HG02852 (cell line): ENCODE measurements around the gene WWP2.
"Not testable (repeated sequence)": the region's sequence is repeated elsewhere in the genome, so short reads cannot be mapped to it uniquely, and the experiment has no call there.

Source experiments
- ATAC-seq: cut with Tn5 transposase; IDR thresholded peaks from one replicate; pipeline ENCODE4 v1.9.1; 2021; ENCODE audit warnings: mild to moderate bottlenecking, moderate library complexity; ENCODE audit not compliant: unreplicated experiment

The WWP2 gene

DNA sequence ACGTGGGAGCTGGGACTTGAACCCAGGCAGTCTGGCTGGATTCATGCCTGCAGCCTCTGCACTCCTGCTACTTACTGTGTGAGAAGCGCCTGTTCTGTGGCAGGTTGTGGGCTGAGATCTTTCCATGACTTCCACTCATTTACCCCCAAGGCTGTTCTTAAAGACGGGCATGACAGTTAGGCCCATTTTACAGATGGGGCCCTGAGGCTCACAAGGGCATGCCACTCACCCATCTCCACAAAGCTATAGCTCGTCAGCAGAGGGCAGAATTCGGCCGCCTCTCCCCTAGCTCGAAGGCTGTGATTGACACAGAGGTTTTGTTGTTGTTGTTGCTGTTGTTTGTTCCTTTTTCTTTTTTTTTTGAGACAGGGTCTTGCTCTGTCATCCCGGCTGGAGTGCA lies 210.8 kb downstream of the WWP2 start:
- not testable (repeated sequence) for ATAC-seq

DNA sequence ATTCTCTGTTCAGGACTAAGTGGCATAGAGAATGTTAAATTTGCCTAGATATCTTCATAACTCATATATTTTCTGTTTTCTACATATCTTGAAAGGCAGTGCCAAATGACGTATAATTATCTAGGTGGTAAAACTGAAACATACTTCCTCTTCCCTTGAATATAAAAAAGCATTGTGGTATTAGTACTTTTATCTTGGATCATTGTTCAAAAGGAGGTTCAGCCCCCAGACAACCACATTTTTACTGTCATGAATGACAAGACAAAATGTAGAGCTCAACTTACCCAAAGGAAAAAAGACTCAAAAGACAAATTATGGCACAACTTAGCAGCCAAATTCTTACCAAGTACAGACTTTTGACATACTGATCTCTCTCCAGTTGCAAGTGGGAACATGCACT lies 223.1 kb downstream of the WWP2 start:
- ATAC-seq = not testable (repeated sequence)
